Spleen (tissue), 11 donors: ENCODE data around the gene POLR3B. TPM values are rescaled to one million over a fixed set of nuclear protein-coding genes. Genes with fewer than 3 reads are reported as not detected.

Experiments used
- DNase-seq: peaks from one replicate; pipeline ENCODE4 v3.0.0-alpha.2; 2020
- H3K27ac ChIP-seq, 8 donors: fragments of 200-600 bp; sonication (generic) in 7 of 8; 1 replicate in 4 of 8; 2 replicates in 4 of 8; pipeline versions ENCODE4 v1.5.0 to v1.8.0; 2016 to 2021; ENCODE audit warnings: inconsistent platforms in 4 of 8, mild to moderate bottlenecking in 4 of 8, moderate library complexity in 1 of 8
- H3K27me3 ChIP-seq, 7 donors: fragments of 200-600 bp; sonication (generic) in 6 of 7; replicated peaks in 1 of 7; 1 replicate in 4 of 7; 2 replicates in 3 of 7; pipeline versions ENCODE4 v1.5.0 to v1.8.0; 2016 to 2021; ENCODE audit warnings: inconsistent platforms in 3 of 7, mild to moderate bottlenecking in 1 of 7
- H3K36me3 ChIP-seq, 6 donors: fragments of 200-600 bp; sonication (generic) in 5 of 6; 1 replicate in 4 of 6; 2 replicates in 2 of 6; pipeline versions ENCODE4 v1.5.0 to v1.8.0; 2016 to 2021; ENCODE audit warnings: inconsistent platforms in 2 of 6
- H3K4me1 ChIP-seq, 6 donors: fragments of 200-600 bp; sonication (generic) in 5 of 6; 1 replicate in 3 of 6; 2 replicates in 3 of 6; pipeline versions ENCODE4 v1.5.0 to v1.8.0; 2016 to 2021; ENCODE audit warnings: inconsistent platforms in 3 of 6
- H3K4me3 ChIP-seq, 8 donors: fragments of 200-600 bp; sonication (generic) in 7 of 8; 1 replicate in 4 of 8; 2 replicates in 4 of 8; pipeline versions ENCODE4 v1.5.0 to v1.8.0; 2016 to 2021; ENCODE audit warnings: inconsistent platforms in 4 of 8, mild to moderate bottlenecking in 4 of 8, moderate library complexity in 2 of 8
- H3K9me3 ChIP-seq, 8 donors: fragments of 200-600 bp; sonication (generic) in 7 of 8; 1 replicate in 4 of 8; 2 replicates in 4 of 8; pipeline versions ENCODE4 v1.5.0 to v1.8.0; 2016 to 2021; ENCODE audit warnings: inconsistent platforms in 4 of 8
- CTCF ChIP-seq, 11 experiments: fragments of 200-600 bp in 7 of 11; fragments of 450-650 bp in 4 of 11; sonication (generic) in 4 of 11; IDR thresholded peaks in 8 of 11; conservative IDR thresholded peaks in 3 of 11; 1 replicate in 7 of 11; 2 replicates in 4 of 11; pipeline versions ENCODE4 v1.4.0 to v1.8.0; 2016 to 2021; ENCODE audit warnings: antibody characterized with exemption in 11 of 11, inconsistent platforms in 4 of 11, mild to moderate bottlenecking in 1 of 11
- POLR2A ChIP-seq, 3 donors: fragments of 450-650 bp; IDR thresholded peaks; one replicate each; pipeline ENCODE4 v1.5.1; 2017; ENCODE audit warnings: antibody characterized with exemption in 3 of 3, mild to moderate bottlenecking in 1 of 3
- POLR2AphosphoS5 ChIP-seq, 3 donors: sonication (generic); formaldehyde crosslinking; IDR thresholded peaks; one replicate each; pipeline ENCODE4 v1.5.1; 2017; ENCODE audit warnings: antibody characterized with exemption in 3 of 3
- WGBS, 5 donors: extraction: QIAGEN DNeasy Blood & Tissue Kit in 3 of 5; methylation state at CpG; one replicate each; pipeline versions ENCODE4 v1.1.5 to v1.1.7; 2013 to 2018; 5-methylcytosine and 5-hydroxymethylcytosine counted together
- intact Hi-C: fragments of 100-400 bp; cut with DNase I; formaldehyde crosslinking; loops from one replicate; pipeline ENCODE4 v1.15.0; 2023; ENCODE audit warnings: low total_unique reads
- polyA plus RNA-seq, 3 donors: library from polyadenylated mRNA; stranded (reverse); fragments of 200-250 nt; gene quantifications; one replicate each; pipeline ENCODE4 v1.2.1, GENCODE V29; 2013
- total RNA-seq, 7 donors: library from RNA; depleted of rRNA in 3 of 7; stranded (reverse); fragments of >200 nt in 3 of 7; fragmentation: NEBNext Ultra II Directional in 4 of 7; extraction: Animal tissue kit (Norgen Biotek cat#: 25700) in 4 of 7; gene quantifications; one replicate each; pipeline versions ENCODE4 v1.1.0 to v1.2.1, GENCODE V29; 2016 to 2021
- donor health status: healthy with polysubstance abuse.
- donor health status: DM: no; HTN: no; CAD: no; lungs with moderate emphysema.
- donor health status: DM: no; HTN: no; CAD: no.
- donor health status: Bipolar disorder and iron deficiency.
- donor health status: healthy.
- donor health status: DM: no; HTN: no; CAD: no.
- donor health status: DM: yes; HTN: yes; CAD: no.

Gene POLR3B
- total and polyA plus RNA-seq, 10 donors = 1.9 to 10.0 (median 5.6) TPM

GRCh38 chr12:106333756-106334155 is 23.8 kb upstream of the POLR3B start:
- H3K27me3 ChIP-seq = no peaks in the 10 kb centered on the region
- 56 to 83% (median 75%) methylated on average over 2 of the region's 2 CpGs for WGBS, 5 donors
- peaks cover 0 to 100% (median 32%) of the 10 kb centered on the region in 6 donors for H3K36me3 ChIP-seq
- no peak overlapping the region for H3K27ac ChIP-seq
- H3K4me3 ChIP-seq = no peak overlapping the region
- peaks cover 0 to 35% (median 5%) of the 10 kb centered on the region in 6 donors for H3K4me1 ChIP-seq
- DNase-seq = no peak
- no peak for TF ChIP-seq POLR2AphosphoS5 (IDR thresholded peaks at IDR 0.05)
- no peak for TF ChIP-seq POLR2A (IDR thresholded peaks at IDR 0.05)
- no peak for TF ChIP-seq CTCF (IDR thresholded peaks at IDR 0.05 in 8 of 11, conservative IDR thresholded peaks at IDR 0.05 in 3 of 11)
- no peaks in the 10 kb centered on the region for H3K9me3 ChIP-seq
- intact Hi-C loops = no loop called here

GRCh38 chr12:106341086-106341877 is 16.3 kb upstream of the POLR3B start:
- no peak overlapping the region for H3K4me3 ChIP-seq
- intact Hi-C loops = no loop called here
- H3K27me3 ChIP-seq = no peaks in the 10 kb centered on the region
- H3K9me3 ChIP-seq = no peaks in the 10 kb centered on the region
- H3K4me1 ChIP-seq = peaks cover 0 to 30% (median 9%) of the 10 kb centered on the region in 6 donors
- no peak for DNase-seq
- WGBS, 5 donors = 66 to 97% (median 88%) methylated on average over 2 of the region's 2 CpGs
- TF ChIP-seq POLR2A (IDR thresholded peaks at IDR 0.05) = no peak
- no peak for TF ChIP-seq CTCF (IDR thresholded peaks at IDR 0.05 in 8 of 11, conservative IDR thresholded peaks at IDR 0.05 in 3 of 11)
- no peak for TF ChIP-seq POLR2AphosphoS5 (IDR thresholded peaks at IDR 0.05)
- peaks cover 0 to 100% (median 16%) of the 10 kb centered on the region in 6 donors for H3K36me3 ChIP-seq
- peak overlapping the region in 1 of 8 donors; percentile 31 for H3K27ac ChIP-seq

GRCh38 chr12:106342397-106343213 is 14.9 kb upstream of the POLR3B start:
- no peak for TF ChIP-seq CTCF (IDR thresholded peaks at IDR 0.05 in 8 of 11, conservative IDR thresholded peaks at IDR 0.05 in 3 of 11)
- peak in 1 of 3 donors; percentile 22 for TF ChIP-seq POLR2AphosphoS5 (IDR thresholded peaks at IDR 0.05)
- TF ChIP-seq POLR2A (IDR thresholded peaks at IDR 0.05) = no peak
- Histone ChIP-seq H3K27ac (peak overlapping the region in 6 of 8 donors; percentile 1 to 45 (median 35)), H3K27me3 (no peaks in the 10 kb centered on the region), H3K9me3 (no peaks in the 10 kb centered on the region), H3K4me1 (peaks cover 0 to 22% (median 9%) of the 10 kb centered on the region in 6 donors), H3K36me3 (peaks cover 0 to 100% (median 16%) of the 10 kb centered on the region in 6 donors), H3K4me3 (peak overlapping the region in 1 of 8 donors; percentile 12)
- intact Hi-C loops = no loop called here
- 65 to 73% (median 70%) methylated on average over 9 of the region's 9 CpGs for WGBS, 5 donors
- DNase-seq = no peak

- no peak for DNase-seq
- WGBS, 5 donors = 82 to 88% (median 83%) methylated on average over 2 of the region's 2 CpGs
- peaks cover 0 to 22% (median 9%) of the 10 kb centered on the region in 6 donors for H3K4me1 ChIP-seq
- TF ChIP-seq CTCF (IDR thresholded peaks at IDR 0.05 in 8 of 11, conservative IDR thresholded peaks at IDR 0.05 in 3 of 11) = no peak
- no peak for TF ChIP-seq POLR2A (IDR thresholded peaks at IDR 0.05)
- no peak for TF ChIP-seq POLR2AphosphoS5 (IDR thresholded peaks at IDR 0.05)
- intact Hi-C loops = no loop called here
- H3K4me3 ChIP-seq = no peak overlapping the region
- peaks cover 0 to 100% (median 18%) of the 10 kb centered on the region in 6 donors for H3K36me3 ChIP-seq
- no peaks in the 10 kb centered on the region for H3K9me3 ChIP-seq
- no peaks in the 10 kb centered on the region for H3K27me3 ChIP-seq
- peak overlapping the region in 6 of 8 donors; percentile 1 to 45 (median 35) for H3K27ac ChIP-seq
These were observed 14.4 kb upstream of the POLR3B start for GRCh38 chr12:106343214-106343528.
